OCI-LY1 (cell line): ENCODE data around the gene ADA.

Experiments used
- CTCF ChIP-seq: fragments of 200-600 bp; sonication (generic), shearing (Covaris generic); IDR thresholded peaks from 2 replicates; pipeline ENCODE4 v1.5.1; 2017; ENCODE audit warnings: mild to moderate bottlenecking, antibody characterized with exemption, low read length, moderate library complexity, mixed read lengths
- EZH2 ChIP-seq: fragments of 200-600 bp; sonication (generic), shearing (Covaris generic); IDR thresholded peaks from 2 replicates; pipeline ENCODE4 v1.8.0; 2017; ENCODE audit warnings: borderline replicate concordance, mixed run types, mild to moderate bottlenecking, antibody characterized with exemption, low read length, moderate library complexity, mixed read lengths

GRCh38 chr20:44624743-44625271 lies 26.7 kb downstream of the ADA start:
- TF ChIP-seq CTCF (no peak), EZH2 (no peak)
